HTR-8/SVneo (cell line): ENCODE results near the gene ALOX15B.
"Not testable (repeated sequence)": the region's sequence is repeated elsewhere in the genome, so short reads cannot be mapped to it uniquely, and the experiment has no call there.

ENCODE experiments used
- DNase-seq: peaks from one replicate; pipeline ENCODE4 v3.0.0; 2011; ENCODE audit warnings: low spot score, mixed read lengths; ENCODE audit not compliant: insufficient read length
- FAIRE-seq: peaks from 2 replicates; lab custom pipeline; 2011; peaks lifted over from hg19 to GRCh38; lab: Jason Lieb, UNC

ALOX15B gene

GRCh38 chr17:8076502-8077266, 37.8 kb downstream of the ALOX15B start:
- DNase-seq = no peak
- no peak for FAIRE-seq

GRCh38 chr17:8077939-8078338, 39.1 kb downstream of the ALOX15B start:
- not testable (repeated sequence) for DNase-seq, FAIRE-seq

- peak; percentile 89 for FAIRE-seq
- peak; percentile 91 for DNase-seq
Measured at GRCh38 chr17:8079291-8080207, 40.7 kb downstream of the ALOX15B start.

- DNase-seq (no peak), FAIRE-seq (no peak)
Measured at GRCh38 chr17:8080208-8080798, 41.4 kb downstream of the ALOX15B start.

GRCh38 chr17:8080799-8081219, 42.0 kb downstream of the ALOX15B start:
- no peak for FAIRE-seq
- no peak for DNase-seq

- no peak for FAIRE-seq
Measured at GRCh38 chr17:8081876-8082275, 43.0 kb downstream of the ALOX15B start.

GRCh38 chr17:8082292-8082691, 43.4 kb downstream of the ALOX15B start:
- no peak for DNase-seq
- FAIRE-seq = no peak

More at GRCh38 chr17:8081876-8082275, 43.0 kb downstream of the ALOX15B start:
- no peak for DNase-seq

GRCh38 chr17:8084250-8084649, 45.4 kb downstream of the ALOX15B start:
- FAIRE-seq = no peak
- no peak for DNase-seq

GRCh38 chr17:8087075-8087951, 48.5 kb downstream of the ALOX15B start, which contains the start of gene ALOX12B:
Gene ALOX12B, minus strand, starts transcription at chr17:8087716. Its CDS starts 274 bp downstream, at chr17:8087442.
- DNase-seq = no peak
- no peak for FAIRE-seq

GRCh38 chr17:8087952-8088230, 49.0 kb downstream of the ALOX15B start:
- DNase-seq = no peak
- FAIRE-seq = no peak

GRCh38 chr17:8089728-8090127, 50.9 kb downstream of the ALOX15B start:
- FAIRE-seq (no peak), DNase-seq (no peak)

- no peak for DNase-seq
Measured at GRCh38 chr17:8091033-8091687, 52.3 kb downstream of the ALOX15B start.

GRCh38 chr17:8095361-8095760, 56.5 kb downstream of the ALOX15B start:
- FAIRE-seq = no peak
- no peak for DNase-seq

More at GRCh38 chr17:8091033-8091687, 52.3 kb downstream of the ALOX15B start:
- no peak for FAIRE-seq

GRCh38 chr17:8096541-8096940, 57.7 kb downstream of the ALOX15B start:
- FAIRE-seq = no peak
- DNase-seq = no peak
